GM21825 (cell line): ENCODE measurements around the gene HIF3A.
"Not testable (repeated sequence)": the region's sequence is repeated elsewhere in the genome, so short reads cannot be mapped to it uniquely, and the experiment has no call there.

Experiments used
- ATAC-seq: cut with Tn5 transposase; IDR thresholded peaks from one replicate; pipeline ENCODE4 v1.9.1; 2021; ENCODE audit warnings: mild to moderate bottlenecking, moderate library complexity; ENCODE audit not compliant: unreplicated experiment

Gene HIF3A

DNA sequence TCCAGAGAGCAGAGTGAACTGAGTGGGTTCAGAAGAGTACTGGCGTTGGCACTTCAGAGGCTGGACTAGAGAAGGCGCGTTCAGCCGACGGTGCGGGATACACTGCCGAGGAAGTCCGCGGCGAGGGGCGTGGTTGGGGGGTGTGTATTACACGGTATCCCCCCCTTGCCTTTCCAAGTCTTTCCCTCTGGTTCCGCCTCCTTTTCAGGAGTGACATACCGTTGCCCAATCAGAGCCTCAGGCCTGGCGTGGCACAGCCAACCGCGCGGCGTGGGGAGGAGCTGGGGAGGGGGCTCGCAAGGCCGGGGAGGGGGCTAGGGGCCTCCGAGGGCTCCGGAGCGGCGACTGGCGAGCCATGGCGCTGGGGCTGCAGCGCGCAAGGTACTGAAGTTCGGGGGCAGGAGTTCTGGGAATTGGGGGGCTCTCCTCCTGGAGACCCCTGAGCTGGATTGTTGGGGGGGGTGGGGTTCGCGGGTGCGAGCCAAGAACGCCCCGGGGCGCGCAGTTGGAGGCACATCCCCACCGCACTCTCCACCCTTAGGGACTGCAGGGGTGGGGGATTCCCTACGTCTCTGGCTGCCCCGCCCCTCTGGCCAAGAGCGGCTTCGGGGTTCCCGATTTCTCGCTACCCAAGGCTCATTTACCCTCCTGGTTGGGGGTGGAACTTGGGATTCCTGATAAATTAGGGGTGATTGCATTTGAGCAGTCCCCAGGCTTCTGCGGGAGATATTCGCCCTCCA is at the start of gene HIF3A:
HIF3A (plus strand) TSS at position 321 of the 740 bp plus-strand sequence; CDS start at position 356, 35 bp downstream.
- no peak for ATAC-seq

DNA sequence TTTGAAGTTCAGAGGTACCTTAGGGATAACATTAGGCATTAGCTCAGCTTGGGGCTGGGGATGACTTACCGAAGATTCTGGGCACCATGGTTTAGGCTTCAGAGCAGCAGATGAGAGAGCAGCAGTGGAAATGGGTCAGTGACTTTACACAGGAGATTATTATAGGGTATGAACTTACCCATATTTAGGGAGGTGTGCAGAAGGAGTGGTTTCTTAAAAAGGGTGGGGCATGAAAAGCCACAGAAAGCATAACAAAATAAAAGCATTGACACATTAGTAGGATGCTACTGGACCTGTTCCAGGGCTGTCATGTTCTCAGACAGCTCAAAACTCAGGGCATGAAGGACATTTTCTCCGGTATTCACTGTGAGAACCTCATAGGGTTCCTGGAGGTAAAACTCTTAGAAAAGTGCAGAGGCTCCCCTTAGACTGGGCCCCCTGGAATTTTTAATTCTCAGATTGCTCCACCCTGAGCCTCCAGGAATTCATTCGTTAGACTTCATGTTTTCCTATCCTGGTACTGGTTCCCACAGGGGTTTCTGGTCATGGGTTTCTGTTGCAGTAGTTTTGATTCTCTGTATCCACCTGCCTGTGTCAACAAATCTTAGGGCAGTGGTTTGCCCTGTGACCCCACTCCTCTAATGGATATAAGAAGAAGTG is 46.6 kb upstream of the HIF3A start:
- ATAC-seq = no peak

DNA sequence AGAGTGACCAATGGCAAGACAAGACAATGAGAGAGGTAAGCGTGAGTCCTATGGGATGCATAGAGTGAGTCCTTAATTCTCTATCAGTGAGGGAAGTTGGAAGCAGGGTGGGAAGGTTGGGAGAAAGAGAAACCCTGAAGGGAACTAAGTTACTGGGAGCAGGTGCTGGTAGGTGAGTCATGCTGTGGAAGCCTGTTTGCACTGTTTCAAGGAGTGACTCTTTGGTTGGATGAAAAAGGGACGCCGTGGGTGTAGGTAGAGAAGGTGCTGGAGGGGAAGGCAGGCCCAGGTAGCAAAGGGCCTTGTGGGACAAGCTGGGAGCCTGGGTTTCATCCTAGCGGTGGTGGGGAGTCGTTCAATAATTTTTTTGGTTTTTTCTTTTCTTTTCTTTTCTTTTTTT is 45.4 kb upstream of the HIF3A start:
- no peak for ATAC-seq

DNA sequence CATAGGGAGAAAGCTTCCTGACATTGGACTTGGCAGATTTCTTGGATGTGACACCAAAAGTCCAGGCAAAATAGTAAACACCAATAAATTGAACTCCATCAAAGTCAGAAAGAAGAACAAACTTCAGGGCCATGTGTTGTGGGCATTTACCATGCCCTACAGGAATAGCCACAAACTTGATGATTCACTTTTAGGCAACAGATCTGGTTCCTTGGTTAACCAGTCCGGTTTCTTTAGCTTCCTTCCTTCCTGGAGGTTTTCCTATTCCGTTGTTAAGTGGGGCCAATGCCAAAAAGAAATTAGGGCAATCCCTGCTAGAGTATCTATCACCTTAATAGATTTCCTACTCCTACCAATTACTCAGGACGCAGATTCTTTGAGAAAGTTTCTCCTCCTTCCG is 42.1 kb upstream of the HIF3A start:
- no peak for ATAC-seq

DNA sequence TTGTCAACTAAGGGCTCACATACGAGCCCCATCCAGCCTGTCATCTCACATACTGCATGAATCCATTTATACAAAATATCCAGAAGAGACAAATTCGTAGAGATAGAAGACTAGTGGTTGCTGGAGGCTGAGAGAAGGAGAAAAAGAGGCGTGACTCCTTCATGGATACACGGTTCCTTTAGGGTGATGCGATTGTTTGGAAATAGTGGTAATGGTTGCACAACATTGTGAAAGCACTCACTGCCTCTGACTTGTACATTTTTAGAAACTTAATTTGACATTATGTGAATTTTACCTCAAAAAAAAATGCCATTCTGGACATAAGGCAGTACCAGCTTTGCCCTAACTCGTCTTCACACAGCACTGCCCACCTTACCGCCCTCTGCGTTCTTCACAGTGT is 40.0 kb upstream of the HIF3A start:
- no peak for ATAC-seq

DNA sequence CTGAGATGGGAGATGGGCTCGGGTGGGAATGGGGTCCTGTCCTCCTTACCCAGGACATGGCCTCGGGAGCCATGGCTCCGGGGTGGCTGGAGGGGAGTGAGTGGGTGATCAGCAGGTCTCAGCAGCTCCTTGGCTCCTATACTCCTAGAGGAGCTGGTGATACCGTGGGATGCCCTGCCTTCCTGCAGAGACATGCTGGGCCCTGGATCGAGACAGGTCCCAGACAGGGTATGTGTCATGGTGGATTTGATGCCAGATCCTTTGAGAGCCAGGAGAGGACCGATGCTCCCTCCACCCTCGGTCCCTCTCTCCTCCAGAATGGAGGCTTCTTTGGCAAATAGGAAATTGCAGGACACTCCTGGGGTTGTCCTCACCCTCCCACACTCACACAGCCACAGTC is 35.3 kb upstream of the HIF3A start:
- ATAC-seq = not testable (repeated sequence)

DNA sequence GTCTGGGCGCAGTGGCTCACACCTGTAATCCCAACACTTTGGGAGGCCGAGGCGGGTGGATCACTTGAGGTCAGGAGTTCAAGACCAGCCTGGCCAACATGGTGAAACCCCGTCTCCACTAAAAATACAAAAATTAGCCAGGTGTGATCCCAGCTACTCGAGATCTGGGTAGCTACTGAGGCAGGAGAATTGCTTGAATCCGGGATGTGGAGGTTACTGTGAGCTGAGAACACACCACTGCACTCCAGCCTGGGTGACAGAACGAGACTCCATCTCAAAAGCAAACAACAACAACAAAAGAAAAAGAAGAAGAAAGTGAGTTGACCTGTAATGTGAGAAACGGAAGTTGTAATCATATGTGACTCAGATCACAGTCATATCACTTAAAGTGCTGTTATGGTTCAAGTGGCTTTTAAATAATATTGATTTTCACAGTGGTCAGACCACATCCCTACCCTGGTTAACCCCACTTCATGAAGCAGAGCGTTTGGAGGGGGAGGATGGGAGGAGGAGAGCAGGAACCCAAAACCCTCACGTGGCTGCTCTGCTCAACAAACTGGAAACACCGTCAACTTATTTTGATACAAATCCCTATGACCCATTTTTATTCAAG is 34.1 kb upstream of the HIF3A start:
- peak; percentile 58 for ATAC-seq

DNA sequence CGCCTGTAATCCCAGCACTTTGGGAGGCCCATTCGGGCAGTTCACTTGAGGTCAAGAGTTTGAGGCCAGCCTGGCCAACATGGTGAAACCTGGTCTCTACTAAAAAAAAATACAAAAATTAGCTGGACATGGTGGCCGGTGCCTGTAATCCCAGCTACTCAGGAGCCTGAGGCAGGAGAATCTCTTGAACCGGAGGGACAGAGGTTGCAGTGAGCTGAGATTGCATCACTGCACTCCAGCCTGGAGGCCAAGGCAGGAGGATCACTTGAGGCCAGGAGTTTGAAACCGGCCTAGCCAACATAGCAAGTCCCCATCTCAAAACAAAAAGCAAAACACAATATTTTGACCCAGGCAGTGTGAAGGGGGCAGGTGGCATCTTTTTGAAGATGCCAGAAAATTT is 32.0 kb upstream of the HIF3A start:
- ATAC-seq = not testable (repeated sequence)

DNA sequence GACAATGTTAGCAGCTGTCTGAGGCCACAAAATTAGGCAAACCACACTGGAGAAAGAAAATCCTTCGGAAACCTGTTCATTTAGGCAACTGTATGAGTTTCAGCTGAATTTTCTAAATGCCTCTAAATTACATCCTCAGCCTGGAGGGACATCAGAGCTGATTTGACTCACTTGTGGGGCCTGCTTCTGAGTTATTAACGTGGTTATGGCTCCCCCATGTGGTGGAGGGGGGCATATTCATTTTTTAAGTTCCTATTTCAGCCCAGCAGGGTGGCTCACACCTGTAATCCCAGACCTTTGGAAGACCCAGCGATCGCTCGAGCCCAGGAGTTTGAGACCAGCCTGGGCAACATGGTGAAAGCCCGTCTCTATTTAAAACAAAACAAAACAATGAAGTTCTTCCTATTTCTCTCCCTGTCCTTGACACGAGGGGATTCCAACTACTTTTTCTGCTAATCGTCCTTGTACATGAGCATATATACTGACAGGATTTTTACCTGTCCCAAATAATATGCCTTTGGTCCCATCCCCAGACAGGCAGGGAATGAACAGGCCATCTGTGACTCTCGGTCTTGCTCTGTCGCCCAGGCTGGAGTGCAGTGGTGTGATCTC is 31.5 kb upstream of the HIF3A start:
- ATAC-seq = no peak

DNA sequence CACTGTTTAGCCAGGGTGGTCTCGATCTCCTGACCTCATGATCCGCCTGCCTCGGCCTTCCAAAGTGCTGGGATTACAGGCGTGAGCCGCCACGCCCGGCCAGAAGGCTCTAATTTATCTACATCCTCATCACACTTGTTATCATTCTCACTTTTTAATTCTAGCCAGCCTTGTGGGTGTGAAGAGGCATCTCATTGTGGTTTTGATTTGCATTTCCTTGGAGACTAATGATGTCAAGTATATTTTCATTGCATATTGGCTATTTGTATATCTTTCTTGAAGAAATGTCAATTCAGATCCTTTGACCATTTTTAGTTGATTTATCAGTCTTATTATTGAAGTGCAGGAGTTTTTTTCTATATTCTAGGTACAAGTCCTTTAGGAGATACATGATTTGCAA is 27.7 kb upstream of the HIF3A start:
- no peak for ATAC-seq

DNA sequence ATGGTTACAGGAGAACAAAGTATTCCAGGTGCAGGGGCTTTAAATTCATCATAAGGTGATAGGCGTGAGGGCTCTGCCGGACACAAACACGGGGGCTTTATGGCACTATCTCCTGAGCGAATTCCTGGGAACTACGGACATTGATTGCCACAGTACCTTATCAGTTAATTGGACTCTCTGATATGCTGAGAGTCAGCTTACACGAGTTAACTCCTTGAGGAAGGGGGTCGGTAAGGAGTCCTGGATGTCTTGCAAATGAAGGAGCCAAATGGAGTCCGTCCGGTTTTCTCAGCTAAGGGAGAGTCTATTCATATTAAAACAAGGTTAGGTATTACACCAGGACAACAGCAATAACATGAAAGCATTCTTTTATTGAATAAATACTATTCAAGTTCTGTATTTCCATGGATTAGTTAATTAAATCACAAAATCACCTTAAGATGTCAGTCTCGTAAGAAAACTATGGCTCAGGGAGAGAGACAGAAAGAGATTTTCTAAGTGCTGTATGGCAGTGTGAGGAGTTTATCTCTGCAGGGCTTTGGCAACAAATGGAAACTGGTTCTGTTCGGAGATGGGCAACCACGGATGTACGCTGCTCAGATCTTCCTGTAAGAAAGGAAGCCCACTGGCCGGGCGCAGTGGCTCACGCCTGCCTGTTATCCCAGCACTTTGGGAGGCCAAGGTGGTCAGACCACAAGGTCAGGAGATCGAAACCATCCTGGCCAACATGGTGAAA is 26.2 kb upstream of the HIF3A start:
- no peak for ATAC-seq

DNA sequence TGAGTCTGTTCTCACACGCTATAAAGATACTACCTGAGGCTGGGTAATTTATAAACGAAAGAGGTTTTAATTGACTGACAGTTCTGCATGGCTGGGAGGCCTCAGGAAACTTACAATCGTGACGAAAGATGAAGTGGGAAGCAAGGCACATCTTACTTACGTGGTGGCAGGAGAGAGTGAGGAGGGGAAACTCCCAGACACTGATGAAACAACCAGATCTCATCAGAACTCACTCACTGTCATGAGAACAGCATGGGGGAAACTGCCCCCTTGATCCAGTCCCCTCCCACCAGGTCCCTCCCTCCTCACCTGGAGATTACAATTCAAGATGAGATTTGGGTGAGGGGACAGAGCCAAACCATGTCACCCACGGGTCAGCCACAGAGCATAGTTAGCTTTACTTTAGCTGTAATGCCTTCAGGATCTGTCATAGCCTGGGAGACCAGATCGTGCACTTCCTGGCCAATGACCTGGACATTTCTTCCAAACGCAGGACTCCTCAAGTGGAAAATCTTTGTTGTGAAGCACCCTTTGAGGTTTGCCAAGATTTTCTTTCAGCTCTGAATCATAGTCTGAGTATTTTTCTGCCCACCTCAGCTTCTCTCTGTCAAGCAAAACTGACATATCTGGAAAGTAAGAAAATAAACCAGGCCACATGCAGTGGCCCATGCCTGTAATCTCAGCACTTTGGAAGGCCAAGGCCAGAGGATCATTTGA is 25.2 kb upstream of the HIF3A start:
- no peak for ATAC-seq

DNA sequence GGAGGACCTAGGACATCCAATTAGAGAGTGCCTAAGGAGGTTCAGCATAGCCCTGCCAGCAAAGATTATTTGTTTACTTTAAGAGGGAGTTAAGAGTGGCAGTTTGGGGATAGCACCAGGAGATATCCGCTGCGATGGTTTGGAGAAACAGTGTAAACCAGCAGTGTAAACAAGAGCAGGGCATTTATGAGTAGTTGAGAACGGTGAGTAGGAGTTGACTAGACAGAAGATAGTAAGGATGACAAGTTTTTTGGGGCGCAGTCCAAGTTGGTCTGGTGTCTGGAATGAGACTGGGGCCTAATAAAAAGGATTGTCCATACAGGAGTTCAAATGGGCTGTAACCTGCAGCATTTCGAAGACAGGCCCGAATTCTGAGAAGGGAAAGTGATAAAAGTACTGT is 22.9 kb upstream of the HIF3A start:
- not testable (repeated sequence) for ATAC-seq

DNA sequence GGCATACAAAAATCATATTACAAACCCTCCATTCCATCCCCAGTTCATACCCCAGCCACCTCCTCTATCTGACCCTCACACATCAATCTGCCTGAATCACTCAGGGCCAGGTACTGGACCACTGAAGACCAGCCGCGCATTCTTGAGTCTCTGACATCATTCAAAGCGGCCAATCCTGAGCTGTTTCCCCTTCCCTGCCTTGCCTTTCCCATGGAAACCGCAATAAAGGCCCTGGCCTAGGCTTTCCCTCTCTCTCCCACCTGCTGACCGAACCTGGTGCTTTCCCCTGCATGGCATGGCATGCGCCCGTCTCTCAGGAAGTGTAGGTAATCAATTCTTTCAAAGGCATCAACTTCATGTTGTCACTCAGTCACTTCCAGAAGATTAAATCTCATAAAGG is 17.7 kb upstream of the HIF3A start:
- no peak for ATAC-seq

DNA sequence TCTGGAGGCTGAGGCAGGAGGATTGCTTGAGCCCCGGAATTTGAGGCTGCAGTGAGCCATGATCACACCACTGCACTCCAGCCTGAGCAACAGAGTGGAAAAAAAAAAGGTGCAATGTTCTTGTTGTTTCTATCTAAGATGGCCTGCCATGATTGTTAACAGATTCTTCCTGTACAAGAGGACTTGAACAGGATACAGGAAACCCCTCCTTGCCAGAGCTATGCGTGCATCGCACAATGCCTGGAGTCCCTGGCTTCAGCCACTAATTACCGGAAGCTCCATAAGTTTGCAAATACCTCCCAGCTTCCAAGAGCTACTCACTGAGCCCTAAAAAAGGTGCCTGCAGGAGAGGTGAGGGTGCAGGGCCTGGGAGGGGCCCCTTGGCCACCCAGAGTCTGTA is 13.1 kb upstream of the HIF3A start:
- ATAC-seq = no peak

DNA sequence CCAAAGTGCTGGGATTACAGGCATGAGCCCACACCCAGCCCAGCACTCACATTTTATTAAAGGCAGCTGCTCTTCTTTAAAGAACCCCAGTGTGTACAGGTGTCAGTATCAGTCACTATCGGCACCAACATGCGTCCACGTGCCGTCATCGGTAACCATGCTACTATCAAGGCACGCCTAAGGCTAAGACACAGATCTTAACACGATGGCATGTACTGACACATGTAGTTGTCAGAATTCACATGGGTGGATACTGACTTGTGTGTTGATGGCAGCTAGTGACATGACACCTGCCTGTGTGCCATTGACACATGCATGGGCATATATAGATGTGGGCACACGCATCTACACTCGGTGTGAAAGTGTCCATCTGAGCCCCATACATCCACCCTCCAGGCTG is 12.2 kb upstream of the HIF3A start:
- ATAC-seq = no peak

DNA sequence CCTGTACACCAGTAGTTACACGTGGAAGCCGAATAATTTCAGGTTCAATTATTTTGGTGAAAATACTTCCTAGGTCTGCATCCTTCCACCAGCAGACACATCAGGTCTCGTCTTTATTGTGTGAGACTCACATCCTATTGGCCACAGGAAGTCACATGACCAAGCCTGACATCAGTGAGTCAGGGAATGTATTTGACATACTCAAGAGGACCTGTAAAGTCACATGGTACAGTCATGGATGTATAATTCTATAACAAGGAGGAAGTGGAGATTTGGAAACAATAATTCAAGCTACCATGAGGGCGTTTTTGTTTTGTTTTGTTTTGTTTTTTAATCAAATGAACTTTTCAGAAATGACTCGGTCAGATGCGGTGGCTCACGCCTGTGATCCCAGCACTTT is 9.3 kb upstream of the HIF3A start:
- no peak for ATAC-seq

DNA sequence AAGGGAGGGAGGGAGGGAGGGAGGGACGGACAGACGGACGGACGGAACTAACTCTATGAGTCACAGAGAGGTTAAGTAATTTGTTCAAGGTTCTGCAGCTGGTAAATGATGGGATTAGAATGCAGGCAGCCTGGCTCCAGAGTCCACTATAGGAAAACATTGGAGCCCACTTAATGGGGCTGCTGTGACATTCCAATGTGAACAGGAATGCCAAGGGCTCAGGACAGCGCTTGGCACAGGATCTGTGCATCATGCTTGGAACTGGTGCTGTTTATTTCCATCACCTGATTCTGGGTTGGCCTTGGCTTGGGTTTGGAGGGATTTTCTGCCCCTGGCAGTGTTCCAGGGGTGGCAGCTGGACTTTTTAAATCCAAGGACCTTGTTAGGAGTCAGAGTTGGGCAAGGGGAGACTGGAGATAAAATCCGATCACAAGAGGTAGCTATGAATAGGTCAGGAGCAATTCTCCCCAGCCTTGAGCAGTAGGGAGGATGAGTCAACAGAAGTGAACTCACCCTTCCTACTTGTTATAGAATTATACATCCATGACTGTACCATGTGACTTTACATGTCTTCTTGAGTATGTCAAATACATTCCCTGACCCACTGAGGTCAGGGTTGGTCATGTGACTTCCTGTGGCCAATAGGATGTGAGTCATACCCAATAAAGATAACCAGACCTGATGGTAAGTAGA is 7.8 kb upstream of the HIF3A start:
- ATAC-seq = no peak

DNA sequence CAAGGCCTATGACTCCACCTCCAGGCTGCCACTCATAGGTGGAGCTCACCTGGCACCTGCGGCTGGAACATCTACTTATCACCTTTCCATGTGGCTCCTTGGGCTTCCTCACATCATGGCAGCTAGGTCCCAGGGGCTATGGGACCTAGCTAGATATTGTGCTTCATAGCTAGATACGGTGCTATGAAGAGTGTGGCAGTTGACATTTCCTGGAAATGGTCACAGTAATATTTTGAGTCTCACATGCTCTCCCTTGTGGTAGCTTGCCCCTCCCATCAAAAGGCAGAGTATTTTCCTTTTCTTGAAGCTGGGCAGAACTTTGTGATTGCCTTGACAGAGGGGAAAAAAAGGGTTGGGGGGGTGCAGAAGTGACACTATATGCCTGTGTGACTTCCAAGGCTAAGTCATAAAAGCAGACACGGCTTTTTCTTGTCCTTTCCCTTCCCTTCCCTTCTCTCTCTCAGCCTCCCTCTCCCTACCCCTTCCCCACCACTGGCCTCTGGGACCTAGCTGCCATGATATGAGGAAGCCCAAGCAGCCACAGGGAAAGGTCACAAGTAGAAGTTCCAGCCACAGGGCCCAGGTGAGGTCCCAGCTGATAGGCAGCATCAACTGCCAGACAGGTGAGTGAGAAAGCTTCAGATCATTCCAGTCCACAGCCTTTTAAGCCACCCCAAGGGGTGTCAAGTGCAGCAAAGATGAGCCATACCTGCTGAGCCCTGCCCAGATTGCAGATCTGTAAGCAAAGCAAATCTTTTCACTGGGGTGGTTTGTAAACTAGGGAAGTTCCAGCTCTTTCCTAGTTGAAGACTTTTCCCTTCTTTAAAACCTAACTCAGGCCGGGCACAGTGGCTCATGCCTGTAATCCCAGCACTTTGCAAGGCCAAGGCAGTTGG is 6.9 kb upstream of the HIF3A start:
- no peak for ATAC-seq
